ENCODE data around the gene ATRX.
"Not testable (repeated sequence)": the region's sequence is repeated elsewhere in the genome, so short reads cannot be mapped to it uniquely, and the experiment has no call there.

ATRX gene

DNA sequence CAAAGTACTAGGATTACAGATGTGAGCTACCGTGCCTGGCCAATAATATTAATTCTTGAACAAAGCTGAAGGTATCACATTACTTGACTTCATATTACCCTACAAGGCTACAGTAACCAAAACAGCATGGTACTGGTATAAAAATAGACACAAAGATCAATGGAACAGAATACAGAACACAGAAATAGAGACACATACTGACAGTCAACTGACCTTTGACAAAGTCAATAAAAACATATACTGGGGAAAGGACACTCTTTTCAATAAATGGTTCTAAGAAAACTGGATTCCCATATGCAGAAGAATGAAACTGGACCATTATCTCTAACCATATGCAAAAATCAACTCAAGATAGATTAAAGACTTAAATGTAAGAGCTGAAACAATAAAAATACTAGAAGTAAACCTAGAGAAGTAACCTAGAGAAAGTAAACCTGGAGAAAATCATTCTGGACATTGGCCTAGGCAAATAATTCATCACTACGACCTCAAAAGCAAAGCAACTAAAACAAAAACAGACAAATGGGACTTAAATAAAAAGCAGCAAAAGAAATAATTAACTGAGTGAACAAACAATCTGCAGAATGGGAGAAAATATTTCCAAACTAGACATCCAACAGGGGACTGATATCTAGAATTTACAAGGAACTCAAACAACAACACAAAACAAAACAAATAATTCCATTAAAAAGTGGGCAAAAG lies 182.2 kb downstream of the ATRX start:
- no peak for DNase-seq

DNA sequence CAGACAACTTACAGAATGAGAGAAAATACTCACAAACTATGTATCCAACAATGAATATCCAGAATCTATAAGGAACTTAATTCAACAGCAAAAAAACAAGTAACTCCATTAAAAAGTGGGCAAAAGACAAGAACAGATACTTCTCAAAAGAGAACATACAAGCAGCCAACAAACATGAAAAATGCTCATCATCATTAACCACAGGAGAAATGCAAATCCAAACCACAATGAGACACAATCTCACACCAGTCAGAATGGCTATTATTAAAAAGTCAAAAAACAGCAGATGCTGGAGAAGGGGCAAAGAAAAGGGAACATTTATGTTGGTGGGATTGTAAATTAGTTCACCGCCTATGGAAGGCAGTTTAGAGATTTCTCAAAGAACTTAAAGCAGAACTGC lies 188.5 kb downstream of the ATRX start:
- DNase-seq: no peak

- DNase-seq: peak in 1 of 2 experiments; percentile 6
These were observed 188.9 kb downstream of the ATRX start for GRCh38 chrX:77597090-77597489.

- no peak for DNase-seq
These were observed 190.2 kb downstream of the ATRX start for GRCh38 chrX:77595848-77596247.

- DNase-seq: no peak
These were observed 213.7 kb downstream of the ATRX start for GRCh38 chrX:77572322-77572721.

GRCh38 chrX:77565278-77565677 lies 220.7 kb downstream of the ATRX start:
- DNase-seq: no peak

GRCh38 chrX:77564823-77565222 lies 221.2 kb downstream of the ATRX start:
- no peak for DNase-seq

- DNase-seq: no peak
These were observed 224.6 kb downstream of the ATRX start for GRCh38 chrX:77561372-77561771.

- DNase-seq: no peak
These were observed 229.7 kb downstream of the ATRX start for GRCh38 chrX:77556276-77556675.

- no peak for DNase-seq
These were observed 237.3 kb downstream of the ATRX start for GRCh38 chrX:77548751-77549150.

DNA sequence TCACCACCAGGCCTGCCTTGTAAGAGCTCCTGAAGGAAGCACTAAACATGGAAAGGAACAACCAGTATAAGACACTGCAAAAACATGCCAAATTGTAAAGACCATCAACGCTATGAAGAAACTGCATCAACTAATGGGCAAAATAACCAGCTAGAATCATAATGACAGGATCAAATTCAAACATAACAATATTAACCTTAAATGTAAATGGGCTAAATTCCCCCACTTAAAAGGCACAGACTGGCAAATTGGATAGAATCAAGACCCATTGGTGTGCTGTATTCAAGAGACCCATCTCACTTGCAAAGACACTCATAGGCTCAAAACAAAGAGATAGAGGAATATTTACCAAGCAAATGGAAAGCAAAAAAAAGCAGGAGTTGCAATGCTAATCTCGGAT lies 246.2 kb downstream of the ATRX start:
- not testable (repeated sequence) for DNase-seq

GRCh38 chrX:77531261-77531660 lies 254.8 kb downstream of the ATRX start:
- not testable (repeated sequence) for DNase-seq

DNA sequence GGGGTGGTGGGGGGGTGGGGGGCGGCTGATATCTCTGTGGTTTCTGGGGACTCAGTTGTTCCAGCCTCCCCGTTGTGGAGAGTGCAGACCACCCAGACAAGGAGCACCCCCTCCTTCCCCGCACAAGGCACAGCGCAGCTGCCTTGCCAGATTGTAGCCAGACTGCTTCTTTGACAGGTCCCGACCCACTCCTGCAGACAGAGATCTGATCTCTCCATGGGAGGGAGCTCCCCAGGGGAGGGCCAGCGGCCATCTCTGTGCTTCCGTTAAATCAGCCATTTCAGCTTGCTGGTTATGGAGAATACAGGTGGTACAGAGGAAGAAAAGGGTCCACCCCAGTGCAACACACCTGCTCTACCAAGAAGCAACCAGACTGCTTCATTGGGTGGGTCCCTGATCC lies 258.0 kb downstream of the ATRX start:
- DNase-seq: no peak

DNA sequence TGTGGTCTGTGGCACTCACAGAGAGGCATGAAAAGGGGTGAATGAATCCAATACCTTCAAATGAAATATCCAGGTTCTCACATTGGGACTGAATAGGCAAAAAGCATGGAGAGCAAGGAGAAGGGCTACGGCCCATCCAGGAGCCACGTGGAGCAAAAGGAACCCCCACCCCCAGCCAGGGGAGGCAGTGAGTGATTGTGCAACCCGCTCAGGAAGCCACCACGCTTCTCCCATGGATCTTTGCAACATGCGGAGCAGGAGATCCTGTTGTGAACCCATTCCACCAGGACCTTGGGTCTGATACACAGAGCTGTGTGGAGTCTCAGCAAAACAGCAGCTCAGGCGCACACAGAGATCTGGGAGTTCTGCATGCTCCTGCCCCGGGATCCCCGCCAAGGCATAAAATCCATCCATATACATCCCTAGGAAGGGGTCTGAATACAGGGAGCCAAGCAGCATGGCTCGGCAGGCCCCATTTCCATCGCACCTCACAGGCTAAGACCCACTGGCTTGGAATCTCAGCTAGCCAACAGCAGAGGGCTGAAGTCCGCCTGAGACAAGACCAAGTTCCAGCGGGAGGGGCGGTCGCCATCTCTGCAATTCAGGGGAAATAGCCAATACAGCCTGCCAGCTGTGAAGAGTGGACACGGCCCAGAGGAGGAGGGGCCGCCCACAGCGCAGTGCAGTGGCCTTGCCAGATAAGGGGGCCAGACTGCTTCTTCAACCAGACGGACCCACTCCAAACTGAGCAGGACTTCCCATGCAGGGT lies 258.6 kb downstream of the ATRX start:
- DNase-seq: no peak

DNA sequence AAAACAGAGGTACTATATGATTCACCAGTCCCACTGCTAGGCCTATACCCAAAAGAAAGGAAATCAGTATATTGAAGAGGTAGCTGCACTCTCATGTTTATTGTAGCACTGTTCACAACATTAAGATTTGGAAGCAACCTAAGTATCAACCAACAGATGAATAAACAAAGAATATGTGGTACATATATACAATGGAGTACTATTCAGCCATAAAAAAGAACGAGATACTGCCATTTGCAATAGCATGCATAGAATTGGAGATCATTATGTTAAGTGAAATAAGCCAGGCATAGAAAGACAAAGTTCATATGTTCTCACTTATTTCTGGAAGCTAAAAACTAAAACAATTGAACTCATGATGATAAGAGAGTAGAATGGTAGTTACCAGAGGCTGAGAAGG lies 266.3 kb downstream of the ATRX start:
- no peak for DNase-seq

- no peak for DNase-seq
These were observed 271.8 kb downstream of the ATRX start for GRCh38 chrX:77514177-77514576.

DNA sequence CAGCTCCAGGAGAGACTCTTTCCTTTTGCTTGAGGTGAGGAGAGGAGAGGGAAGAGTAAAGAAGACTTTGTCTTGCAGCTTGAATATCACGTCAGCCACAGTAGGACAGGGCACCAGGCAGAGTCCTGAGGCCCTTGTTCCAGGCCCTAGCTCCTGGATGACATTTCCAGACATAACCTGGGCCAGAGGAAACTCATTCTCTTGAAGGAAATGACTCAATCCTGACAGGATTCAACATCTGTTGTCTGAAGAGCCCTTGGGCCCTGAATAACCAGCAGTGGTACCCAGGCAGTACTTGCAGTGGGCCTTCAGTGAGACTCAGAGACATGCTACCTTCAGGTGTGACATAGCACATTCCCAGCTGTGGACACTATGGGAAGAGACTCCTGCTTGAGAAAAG lies 276.0 kb downstream of the ATRX start:
- no peak for DNase-seq

DNA sequence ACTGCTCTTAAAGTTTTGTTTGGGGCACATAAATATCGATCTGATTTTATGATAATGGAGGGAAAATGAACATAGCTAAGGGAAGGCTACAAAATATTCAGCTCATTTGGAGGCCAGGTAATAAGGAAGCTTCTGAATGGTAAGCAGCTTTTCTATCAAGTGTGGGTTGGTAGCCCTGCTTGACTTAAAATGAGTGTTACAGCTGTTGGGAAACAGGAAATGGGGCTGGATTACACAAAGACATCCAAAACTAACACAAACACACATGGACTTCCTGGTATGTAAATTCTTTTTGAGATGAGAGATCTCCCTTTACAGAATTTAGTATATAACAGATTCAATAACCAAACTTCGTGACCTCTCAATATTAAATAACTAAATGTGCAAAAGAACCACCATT lies 280.8 kb downstream of the ATRX start:
- DNase-seq: no peak

GRCh38 chrX:77502951-77503525 lies 283.0 kb downstream of the ATRX start:
- no peak for DNase-seq

DNA sequence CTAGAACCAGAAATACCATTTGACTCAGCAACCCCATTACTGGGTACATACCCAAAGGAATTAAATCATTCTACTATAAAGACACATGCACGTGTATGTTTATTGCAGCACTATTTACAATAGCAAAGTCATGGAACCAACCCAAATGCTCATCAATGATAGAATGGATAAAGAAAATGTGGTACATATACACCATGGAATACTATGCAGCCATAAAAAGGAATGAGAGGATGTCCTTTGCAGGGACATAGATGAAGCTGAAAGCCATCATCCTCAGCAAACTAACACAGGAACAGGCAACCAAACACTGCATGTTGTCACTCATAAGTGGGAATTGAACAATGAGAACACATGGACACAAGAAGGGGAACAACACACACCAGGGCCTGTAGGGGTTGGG lies 285.9 kb downstream of the ATRX start:
- DNase-seq: not testable (repeated sequence)

DNA sequence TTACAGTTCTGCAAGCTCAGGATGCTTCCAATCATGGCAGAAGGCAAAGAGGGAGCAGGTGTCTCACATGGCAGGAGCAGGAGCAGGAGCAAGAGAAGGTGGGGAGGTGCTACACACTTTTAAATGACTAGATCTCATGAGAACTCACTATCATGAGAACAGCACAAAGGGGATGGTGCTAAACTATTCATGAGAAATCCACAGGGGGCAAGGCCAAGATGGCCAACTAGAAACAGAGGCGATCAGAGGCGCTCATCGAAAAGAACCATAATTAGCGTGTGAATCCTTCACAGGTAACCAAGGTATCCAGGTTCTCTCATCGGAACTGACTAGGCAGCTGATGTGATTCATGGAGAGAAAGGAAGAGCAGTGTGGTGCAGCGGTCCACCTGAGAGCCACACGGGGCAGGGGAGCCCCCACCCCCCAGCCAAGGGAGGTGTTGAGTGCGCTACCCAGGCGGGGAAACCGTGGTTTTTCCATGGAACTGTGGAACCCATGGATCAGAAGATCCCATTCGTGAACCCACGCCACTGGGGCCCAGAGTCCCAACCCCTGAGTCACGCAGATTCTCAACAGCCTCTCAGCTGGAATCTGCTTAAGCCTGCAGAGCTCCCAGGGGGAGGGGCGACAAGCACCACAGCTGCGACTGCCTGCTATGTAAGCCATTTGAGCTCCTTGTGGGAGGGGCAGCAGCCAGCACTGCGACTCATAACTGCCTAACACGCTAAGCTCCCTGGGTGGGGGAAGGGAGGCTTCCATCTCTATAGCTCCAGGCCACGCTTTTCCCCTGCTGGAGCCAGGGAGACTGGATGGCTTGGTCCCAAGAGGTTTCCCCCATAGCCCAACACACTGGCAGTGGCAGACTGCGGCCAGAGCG lies 292.1 kb downstream of the ATRX start:
- no peak for DNase-seq

DNA sequence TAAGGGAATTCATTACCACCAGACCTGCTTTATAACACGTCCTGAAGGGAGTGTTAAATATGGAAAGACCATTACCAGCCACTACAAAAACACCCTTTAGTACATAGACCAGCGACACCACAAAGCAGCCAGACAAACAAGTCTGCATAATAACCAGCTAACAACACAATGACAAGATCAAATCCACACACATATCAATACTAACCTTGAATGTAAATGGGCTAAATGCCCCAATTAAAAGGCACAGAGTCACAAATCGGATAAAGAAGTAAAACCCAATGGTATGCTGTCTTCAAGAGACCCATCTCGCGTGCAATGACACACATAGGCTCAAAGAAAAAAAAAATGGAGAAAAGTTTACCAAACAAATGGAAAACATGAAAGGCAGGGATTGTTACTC lies 302.0 kb downstream of the ATRX start:
- no peak for DNase-seq

GRCh38 chrX:77455437-77455836 lies 330.6 kb downstream of the ATRX start:
- DNase-seq: no peak
